ENCODE data around the gene YWHAB.
"Not testable (repeated sequence)": the region's sequence is repeated elsewhere in the genome, so short reads cannot be mapped to it uniquely, and the experiment has no call there.

Gene YWHAB

DNA sequence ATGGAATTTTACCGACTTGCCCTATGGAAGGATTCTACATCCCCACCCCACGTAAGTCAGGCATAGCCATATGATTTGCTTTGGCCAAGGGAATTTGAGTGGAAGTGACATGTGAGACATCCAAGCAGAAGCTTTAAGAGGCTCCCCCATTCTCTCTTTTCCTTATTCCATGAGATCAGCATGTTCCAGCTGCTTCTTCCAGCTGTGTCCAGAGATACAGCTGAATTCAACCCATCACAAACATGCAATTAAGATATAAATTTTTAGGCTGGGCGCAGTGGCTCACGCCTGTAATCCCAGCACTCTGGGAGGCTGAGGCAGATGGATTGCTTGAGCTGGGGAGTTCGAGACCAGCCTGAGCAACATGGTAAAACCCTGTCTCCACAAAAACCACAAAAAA is 16.0 kb upstream of the YWHAB start:
- no peak for DNase-seq

DNA sequence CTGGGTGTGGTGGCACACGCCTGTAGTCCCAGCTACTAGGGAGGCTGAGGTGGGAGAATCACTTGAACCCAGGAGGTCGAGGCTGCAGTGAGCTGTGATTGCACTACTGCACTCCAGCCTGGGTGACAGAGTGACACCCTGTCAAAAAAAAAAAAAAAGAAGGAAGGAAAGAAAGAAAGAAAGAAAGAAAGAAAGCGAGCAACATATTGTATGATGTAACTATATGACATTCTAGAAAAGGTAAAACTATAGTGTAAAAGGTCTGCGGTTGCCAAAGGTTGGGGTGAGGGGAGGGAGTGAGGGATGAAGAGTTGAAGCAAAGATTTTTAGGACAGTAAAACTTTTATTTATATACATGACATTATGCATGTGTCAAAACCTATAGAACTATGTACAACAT is 3.1 kb upstream of the YWHAB start:
- not testable (repeated sequence) for DNase-seq

DNA sequence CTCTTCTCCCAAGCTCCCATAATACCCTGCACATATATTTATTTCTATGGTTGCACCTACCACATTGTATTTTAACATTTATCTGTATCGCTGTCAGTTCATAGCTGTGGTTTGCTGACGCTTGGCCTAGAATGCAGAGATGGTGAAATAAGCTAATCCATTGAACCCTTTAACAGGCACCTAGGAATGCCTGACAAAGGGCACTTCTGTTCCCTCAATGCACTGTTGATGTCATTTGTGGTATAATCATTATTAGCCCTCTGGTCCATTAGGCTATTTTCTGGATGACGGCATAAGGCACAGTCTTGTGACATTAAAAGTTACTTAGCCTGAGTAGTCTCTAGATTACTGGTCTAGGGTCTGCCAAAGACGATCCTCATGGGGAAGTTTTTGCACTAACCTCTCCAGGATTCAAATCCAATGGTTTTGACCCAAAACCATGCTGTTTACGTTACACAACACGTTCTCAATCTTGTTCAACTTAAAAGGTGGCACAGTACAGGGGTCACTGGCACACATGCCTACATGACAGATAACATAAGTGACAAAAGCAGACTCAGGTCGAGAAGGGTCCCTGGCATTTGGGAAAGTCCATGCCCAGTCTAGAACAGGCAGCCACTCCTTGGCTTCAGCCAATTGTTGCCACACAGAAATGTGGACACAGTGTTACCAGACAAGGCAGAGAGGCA is 2.1 kb upstream of the YWHAB start:
- no peak for DNase-seq

DNA sequence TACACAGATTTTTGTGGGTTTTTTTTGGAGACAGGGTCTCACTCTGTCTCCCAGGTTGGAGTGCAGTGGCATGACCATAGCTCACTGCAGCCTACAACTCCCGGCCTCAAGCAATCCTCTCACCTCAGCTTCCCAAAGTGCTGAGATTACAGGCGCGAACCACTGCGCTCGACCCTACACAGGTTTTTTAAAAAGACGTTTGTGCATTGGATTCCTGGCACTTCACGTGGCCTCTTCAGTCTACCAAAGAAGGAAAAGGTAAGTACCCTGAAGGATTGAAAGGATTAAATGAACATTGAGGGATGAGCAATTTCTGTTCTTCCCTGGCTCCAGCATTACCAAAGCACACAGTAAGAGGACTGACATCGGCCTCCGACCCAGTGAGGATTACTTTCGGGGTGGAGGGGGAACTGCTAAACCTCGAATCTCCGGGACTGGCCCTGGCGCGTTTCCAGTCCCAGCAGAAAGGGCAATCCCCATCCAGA is 556 bp upstream of the YWHAB start:
- no peak for DNase-seq

DNA sequence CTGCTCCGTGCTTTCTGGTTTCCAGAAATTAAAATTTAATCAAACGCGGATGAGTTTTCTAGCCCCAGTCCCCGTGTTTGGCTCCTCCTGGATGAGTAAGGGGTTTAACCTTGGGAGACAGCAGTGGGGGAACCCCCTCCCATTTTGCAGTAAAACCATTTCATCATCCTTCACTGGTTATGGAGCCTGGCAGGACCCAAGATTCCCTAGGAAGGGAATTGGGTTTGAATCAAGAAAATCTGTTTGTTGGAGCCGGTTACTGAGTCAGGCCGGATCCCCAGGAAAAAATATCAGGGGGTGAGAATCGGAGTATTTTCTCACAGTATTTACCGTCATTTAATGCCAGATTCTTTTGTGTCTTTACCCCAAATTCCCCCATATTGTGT is 754 bp downstream of the YWHAB start:
- DNase-seq = no peak

DNA sequence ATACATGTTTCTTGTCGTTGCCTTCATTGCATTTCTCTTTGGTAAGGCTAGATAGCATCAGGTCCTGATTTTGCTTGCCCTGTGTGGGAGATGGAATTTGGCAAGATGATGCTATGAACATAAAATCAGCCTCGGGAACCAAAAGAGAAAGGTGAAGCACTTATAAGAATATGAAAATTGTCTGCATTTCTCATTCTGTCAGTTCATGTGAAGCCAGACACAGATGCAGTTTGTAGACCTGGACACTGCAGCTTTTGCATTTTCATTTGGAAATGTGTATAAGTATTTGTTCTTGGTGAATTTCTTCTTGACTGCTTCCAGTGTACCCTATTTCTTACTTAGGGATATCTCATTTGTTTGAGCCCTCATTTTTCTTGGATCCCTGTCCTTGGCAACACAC is 1.3 kb downstream of the YWHAB start:
- no peak for DNase-seq

DNA sequence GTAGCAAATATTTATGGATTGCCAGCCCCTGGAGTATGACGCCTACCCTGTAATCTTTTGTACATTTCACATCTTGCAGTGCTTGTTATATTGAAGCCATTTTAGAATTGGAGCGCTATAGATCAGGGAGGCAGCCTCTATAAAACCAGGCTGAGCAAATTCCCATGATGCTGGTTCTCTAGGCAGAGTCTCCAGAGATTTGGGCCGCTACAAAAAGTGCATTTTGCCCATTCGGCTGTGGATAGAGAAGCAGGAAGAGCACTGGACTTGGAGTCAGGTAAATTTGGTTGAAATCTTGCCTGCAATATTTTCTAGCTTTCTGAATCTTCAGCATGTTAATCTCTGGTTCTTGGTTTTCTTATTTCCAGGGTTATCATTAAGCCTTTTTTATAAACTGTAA is 2.0 kb downstream of the YWHAB start:
- DNase-seq = no peak

DNA sequence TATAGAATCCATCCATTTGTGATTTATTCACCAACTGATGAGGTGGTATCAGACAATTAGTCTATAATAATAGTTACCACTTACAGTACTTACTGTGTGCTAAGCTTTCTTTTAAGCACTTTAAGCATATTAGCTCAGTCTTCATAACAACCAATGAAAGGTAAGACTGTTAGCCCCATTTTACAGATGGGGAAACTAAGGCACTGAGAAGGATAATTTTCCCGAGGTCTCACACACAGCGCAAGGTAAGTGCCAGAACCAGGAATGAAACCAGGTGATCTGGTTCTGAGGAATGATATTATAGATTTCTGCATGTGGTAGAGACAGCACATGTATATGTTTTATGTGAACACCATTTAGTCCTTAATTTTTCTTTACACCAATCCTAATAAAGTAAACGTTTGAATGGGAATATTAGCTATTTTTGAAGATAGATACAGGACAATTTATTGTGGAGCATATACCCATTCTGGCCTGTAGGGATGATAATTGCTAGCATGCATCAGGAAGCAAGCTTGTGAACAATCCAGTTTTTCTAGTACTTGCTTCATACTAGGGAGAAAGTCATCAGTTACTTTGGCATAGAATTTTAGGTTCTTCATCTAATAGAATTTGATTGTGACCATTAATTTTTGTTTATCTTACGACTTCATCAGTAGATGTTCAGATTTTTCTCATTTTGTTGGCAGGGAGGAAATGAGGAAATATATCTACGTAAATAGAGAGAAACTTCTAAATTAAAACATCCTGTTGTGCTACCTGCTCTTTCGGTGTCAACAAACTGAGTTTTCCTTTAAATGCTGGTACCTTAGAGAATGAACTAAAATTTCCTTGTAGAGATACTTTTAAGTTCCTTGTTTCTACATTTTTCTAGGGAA is 3.0 kb downstream of the YWHAB start:
- peak; percentile 32 for DNase-seq

DNA sequence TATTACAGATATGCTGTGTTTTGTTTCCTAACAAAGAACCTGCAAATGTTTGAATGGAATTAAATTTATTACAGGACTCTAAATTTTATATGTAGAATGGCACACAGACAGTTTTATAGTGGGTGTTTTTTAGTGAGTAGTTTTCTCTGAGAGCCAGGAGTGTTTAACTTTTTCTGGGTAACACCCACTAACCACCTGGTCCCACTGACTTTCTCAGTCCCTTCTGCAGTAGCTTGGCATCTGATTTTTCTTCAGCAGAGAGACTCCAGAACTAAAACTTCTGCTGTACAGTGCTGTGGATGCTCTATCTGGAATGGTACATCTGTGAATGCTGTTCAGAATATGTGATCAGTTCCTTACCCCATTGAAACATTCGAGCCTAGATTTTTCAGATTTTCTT is 6.3 kb downstream of the YWHAB start:
- no peak for DNase-seq

DNA sequence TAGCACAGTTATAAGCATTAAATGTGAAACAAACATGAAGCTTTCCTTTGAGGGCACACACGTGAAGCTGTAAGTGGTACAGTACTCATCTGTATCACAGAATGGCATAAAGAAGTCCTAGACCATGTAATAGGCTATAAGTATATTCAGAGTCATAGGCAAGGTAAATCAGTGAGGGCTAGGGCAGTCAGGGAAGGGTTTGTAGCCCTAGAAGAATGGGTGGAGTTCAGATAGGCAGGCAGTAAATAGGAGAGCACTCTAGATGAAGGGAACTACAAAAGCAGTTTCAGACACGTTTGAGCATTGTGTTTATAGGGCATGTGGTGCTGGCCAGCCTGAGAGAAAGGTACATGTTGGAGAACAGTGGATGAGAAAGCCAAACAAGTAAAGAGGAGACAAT is 9.5 kb downstream of the YWHAB start:
- no peak for DNase-seq

DNA sequence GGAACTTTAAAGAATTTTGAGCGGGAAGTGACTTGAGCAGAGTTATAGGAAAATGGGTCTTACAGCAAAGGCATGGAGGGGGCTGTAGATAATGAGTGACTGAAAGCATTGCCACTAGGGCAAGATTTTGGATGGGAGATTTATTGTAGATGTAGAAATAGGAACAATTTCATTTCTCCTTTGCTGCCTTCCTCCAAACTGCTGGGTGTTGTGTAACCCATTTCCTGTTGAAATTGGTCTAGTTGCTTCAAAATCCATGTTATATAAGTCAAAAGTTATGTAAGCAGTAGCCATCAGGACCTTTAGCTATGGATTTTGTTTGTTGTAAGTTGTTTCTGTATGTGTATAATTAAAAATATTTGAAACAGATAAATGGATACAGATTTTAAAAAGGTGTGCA is 11.1 kb downstream of the YWHAB start:
- DNase-seq = no peak

DNA sequence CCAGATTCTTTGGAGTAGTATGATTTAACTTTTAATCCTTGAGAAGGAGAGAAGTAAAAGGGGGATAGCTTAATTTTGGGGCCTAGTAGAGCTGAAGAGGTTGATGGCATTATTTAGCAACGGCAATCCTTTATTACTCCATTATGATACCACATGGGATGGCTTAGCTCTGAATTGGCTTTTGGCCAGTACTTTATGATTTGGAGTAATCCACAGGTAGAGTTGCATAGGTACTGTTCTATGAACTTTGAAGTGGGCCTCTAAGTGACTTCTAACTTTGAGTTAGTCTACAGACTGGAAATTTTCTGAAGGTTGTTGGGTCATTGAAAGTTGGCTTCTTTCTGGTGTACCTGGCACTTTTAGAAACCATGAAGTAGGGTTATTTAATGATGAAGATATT is 11.6 kb downstream of the YWHAB start:
- no peak for DNase-seq

DNA sequence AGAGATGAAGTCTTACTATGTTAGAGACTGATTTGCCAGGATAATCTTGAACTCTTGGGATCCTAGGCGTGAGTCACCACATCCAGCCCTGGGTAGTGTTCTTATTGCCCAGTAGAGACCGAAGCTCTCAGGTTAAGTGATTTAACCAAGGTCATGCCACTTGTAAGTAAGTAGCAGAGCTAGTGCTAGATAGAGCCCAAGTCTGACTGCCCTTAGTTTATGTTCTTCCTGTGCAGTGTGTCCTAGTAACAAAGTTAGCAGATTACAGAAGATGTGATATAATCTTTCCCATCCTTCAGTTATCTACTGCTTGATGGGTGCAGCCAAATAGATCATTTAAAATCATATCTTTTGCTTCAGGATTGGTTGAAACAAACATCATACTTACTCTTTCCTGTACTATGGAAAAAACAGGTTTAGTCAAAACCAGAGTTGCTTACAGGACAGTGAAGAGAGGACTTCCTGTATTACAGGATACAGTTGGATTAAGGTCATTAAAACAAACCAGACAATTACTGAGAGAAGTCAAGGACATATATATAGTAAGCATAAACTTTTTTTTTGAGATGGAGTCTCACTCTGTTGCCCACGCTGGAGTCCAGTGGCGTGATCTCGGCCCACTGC is 14.8 kb downstream of the YWHAB start:
- DNase-seq = no peak

DNA sequence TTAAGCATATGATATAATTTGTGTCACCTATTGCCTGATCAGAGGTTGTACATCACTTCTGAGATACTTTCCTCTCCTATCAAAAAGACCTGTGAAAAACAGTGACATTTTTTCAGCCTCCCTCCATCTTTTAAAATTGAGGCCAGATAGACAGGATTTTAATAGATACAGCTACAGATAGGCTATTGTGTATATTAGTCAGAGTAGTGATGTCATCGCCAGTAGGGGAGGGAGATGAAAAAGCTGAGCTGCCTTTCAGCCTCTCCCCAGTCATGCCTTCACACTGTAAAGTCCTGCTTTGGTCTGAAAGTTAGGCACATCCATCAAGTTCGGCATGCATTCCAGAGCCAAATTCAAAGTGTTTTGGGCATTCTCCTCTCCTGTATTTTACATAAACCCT is 16.5 kb downstream of the YWHAB start:
- DNase-seq = no peak

DNA sequence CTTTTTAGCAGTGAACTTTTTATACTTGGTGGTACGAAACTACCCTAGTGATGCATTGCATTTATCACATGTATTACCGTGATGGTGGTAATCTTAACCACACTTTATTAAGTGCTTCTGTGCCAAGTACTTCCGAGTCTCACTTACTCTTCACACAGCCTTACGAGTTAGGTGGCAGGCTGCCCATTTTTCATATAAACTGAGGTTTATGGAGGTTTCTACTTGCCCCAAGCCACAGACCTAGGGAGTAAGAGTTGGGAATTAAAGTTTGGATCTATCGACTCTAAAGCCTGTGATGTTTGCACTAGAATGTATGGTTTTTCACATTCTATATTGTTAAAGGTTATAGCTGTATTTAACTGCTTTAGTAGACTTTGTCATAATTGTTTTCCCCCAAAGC is 18.9 kb downstream of the YWHAB start:
- DNase-seq = no peak

DNA sequence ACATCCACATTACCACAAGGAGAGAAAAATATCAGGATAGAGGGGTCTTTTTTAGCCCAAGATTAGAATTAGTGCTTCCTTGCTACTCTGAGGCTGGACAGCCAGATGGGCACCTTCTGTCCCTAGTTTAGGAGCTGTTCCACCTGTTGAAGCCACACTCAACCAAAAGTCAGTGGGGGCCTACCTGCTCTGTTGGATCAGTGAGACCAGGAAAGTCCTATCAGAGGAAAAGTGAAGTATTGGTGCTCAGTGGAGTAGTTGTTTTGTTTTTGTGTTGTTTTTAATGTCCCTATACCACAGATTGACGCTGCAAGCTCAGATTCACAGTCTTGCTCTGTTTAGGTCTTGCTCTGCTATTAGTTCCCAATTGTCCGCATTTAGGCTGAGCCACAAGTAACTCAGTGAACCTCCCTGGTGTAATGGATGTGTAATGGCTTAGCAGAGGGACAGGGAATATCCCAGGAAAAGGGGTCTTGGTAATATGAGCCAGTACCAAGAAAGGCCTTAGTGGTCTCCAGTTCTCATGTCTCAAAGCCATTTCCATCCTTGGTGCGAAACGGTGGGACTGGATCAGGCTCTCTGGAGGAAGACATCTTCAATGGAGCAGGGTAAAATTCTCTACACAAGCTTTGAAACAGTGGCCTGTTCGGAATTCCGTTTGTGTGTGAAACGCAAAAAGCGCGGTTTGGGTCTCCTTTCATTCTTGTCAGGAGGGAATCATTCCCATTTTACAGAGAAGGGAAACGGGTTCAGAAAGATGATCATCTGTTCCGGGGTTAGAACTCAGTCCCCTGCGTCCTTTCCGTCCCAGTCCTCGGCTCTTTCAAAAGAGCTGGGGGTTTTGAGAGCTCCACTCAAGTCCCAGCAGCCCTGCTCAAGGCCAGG is 23.7 kb downstream of the YWHAB start:
- DNase-seq = no peak

DNA sequence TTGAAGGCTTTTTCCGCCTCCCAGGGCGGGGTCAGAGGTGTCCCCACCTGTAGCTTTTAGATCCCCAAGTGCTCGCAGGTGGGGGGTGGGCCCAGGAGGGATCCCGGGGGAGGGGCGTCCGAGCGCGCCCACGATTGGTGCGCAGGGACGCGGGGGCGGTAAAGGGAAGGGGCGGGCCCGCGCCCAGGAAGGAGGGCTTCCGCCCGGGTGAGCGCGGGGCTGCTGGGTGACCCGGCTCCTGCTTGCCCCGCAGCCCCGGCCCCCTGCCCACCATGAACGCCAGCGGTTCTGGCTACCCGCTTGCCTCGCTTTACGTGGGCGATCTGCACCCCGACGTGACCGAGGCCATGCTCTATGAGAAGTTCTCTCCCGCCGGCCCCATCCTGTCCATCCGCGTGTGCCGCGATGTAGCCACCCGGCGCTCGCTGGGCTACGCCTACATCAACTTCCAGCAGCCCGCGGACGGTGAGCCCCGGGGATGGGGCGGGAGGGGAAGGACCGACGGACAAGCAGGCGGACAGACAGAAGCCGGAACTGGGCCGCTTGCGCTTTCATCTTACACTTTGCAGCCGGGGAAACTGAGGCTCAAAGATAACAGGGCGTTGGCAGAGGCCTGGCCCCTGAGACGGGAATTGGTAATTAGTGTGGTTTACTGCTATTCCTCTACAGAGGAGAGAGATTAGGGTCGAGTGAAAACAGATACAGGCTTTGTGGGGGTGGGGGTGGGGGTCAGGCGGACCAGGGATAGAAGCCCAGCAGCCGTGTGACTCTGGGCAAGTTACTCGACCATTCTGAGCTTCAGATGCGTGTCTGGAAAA is 24.6 kb downstream of the YWHAB start, which contains the start of gene PABPC1L:
Gene PABPC1L (plus strand): TSS at position 189 of the 818 bp plus-strand sequence. CDS start 84 bp downstream, at position 273.
- DNase-seq = peak; percentile 80

DNA sequence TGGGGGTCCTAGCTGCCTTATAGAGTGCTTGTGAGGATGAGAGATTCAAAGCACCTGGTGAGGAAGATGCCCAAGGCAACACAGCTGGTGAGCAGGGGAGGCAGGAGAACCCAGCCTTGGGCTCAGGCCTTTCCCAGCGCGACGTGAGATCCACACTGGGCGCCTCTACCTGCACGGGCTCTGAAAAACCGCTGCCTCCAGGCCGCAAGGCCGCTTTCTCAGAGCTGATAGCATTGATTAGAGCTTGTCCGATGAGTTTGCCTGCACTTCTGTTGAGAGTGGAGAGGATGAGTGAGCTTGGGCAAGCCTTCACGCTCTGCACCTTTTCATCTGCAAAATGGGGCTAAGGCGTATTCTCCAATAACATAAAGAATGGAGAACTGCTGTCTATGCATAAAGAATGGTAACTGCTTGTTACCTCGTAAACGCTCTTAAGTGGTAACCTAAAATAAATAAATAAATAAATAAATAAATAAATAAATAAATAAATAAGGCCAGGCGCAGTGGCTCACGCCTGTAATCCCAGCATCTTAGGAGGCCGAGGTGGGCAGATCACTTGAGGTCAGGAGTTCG is 25.3 kb downstream of the YWHAB start:
- no peak for DNase-seq

DNA sequence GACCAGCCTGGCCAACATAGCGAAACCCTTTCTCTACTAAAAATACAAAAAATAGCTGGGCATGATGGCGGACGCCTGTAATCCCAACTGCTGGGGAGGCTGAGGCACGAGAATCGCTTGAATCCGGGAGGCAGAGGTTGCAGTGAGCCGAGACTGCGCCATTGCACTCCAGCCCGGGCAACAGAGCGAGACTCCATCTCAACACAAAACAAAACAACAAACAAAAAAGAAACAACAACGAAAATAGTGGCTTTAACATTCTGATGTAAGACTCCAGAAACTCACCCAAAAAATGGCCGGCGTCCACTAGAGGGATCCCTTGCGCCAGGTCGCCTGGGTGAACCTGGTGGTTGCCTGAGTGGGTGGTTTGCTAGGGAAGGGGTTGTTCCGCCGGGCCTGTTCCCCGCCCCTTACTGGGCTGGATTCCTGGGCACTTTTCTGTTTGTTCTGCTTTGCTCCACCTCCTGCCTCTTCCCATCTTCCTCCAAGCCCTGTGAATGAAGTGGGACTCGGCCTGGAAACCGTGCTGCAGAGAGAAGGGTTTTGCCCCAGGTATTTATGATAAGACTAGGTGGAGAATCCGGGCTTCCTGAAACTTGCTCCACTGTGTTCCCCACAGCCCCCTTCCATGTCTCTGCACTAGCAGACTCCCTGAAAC is 25.9 kb downstream of the YWHAB start:
- peak; percentile 51 for DNase-seq

DNA sequence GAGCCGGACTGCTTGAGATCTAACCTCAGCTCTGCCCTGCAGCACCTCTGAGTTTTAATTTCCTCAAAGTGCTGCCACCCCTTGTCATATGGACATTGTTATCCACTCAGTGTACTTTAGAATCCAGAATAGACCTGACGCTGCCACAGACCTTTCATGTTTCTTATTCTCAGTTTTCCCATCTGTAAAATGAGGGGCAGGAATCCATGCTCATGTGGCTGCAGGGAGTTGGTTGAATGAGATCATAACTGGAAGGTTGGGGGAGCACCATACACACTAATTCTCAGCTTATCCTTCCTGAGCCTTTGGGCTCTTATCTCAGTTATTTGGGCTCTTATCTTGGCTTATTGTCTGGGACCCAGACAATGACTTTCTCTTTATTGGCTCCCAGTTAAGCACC is 26.7 kb downstream of the YWHAB start:
- no peak for DNase-seq

DNA sequence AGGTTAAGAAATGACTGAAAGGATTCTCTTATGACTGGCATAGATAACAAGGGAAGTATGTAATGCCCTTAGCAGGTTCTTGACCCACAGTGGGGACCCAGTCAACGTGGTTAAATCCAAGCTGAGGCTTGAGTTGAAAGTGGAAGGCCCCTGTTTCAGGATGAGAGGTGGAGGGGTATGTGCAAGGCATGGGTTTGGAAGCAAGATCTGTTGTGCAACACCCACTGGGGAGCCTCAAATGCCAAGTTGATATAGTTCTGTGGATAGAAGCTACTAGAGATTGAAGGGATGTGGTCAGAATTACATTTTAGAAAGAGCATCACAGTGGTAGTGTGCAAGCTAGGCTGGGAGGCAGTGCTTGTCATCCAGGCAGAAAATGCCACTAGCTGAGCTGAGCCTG is 29.4 kb downstream of the YWHAB start:
- DNase-seq = no peak
